Esophagus squamous epithelium (tissue), 5 donors: ENCODE measurements around the gene PAPPA. TPM values are rescaled to one million over a fixed set of nuclear protein-coding genes. Genes with fewer than 3 reads are reported as not detected.

Source experiments
- DNase-seq: peaks from one replicate; lab custom pipeline; 2025; lab: John Stamatoyannopoulos, UW
- H3K27ac ChIP-seq, 4 donors: fragments of 200-600 bp; sonication (generic); one replicate each; pipeline ENCODE4 v1.5.1; 2016 to 2019; ENCODE audit warnings: mild to moderate bottlenecking in 1 of 4
- H3K27me3 ChIP-seq, 4 donors: fragments of 200-600 bp; sonication (generic); 1 replicate in 3 of 4; 2 replicates in 1 of 4; pipeline versions ENCODE4 v1.5.1 to v1.6.0; 2017 to 2021; ENCODE audit warnings: antibody characterized with exemption in 1 of 4
- H3K36me3 ChIP-seq, 3 donors: fragments of 200-600 bp; sonication (generic); one replicate each; pipeline ENCODE4 v1.5.1; 2016 to 2019
- H3K4me1 ChIP-seq, 3 donors: fragments of 200-600 bp; sonication (generic); one replicate each; pipeline ENCODE4 v1.5.1; 2017 to 2019
- H3K4me3 ChIP-seq, 4 donors: fragments of 200-600 bp; sonication (generic); 1 replicate in 3 of 4; 2 replicates in 1 of 4; pipeline ENCODE4 v1.5.1; 2016 to 2019; ENCODE audit warnings: mild to moderate bottlenecking in 2 of 4, moderate library complexity in 1 of 4
- H3K9me3 ChIP-seq, 3 donors: fragments of 200-600 bp; sonication (generic); one replicate each; pipeline ENCODE4 v1.5.1; 2016 to 2019
- POLR2A ChIP-seq, 4 donors: fragments of 450-650 bp; IDR thresholded peaks; one replicate each; pipeline ENCODE4 v1.6.1; 2017; ENCODE audit warnings: antibody characterized with exemption in 4 of 4, mild to moderate bottlenecking in 4 of 4, moderate library complexity in 3 of 4
- WGBS, 2 donors: methylation state at CpG; one replicate each; pipeline ENCODE4 v1.1.5; 2018; 5-methylcytosine and 5-hydroxymethylcytosine counted together
- intact Hi-C: fragments of 100-400 bp; cut with DNase I; formaldehyde crosslinking; loops from one replicate; pipeline ENCODE4 v1.15.0; 2022
- total RNA-seq, 4 donors: library from RNA; depleted of rRNA; stranded (reverse); fragments of >200 nt; gene quantifications; one replicate each; pipeline ENCODE4 v1.1.0, GENCODE V29; 2016
- TF ChIP-seq, protein P1 (sequence below), 6 experiments: fragments of 450-650 bp in 4 of 6; fragments of 200-600 bp in 2 of 6; sonication (generic) in 2 of 6; IDR thresholded peaks; one replicate each; pipeline ENCODE4 v1.5.1; 2016 to 2019; ENCODE audit warnings: antibody characterized with exemption in 6 of 6, mild to moderate bottlenecking in 4 of 6, moderate library complexity in 4 of 6
- donor health status: DM: yes; HTN: yes; CAD: no.

PAPPA gene
- total RNA-seq, 4 donors from 2014 or later, result 8.3 to 13.7 (median 11.4) TPM

DNA sequence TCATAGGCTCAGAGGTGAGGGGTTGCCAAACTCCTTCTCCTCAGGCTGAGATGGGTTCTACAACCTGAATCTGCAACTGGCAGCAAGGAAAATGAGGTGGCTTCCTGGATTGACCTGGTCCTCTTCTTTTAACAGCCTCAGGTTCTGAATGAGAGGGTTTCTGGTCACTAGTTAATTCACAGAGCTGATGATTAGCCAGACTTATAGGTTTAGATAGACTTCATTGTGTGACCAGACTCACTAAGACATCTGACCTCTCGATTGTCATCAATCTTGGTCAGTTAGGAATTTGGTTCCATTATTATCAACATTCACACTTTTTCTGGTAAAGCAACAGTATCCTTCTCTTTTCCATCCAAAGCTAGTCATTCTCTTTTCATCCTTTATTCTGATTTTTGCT is 257.9 kb downstream of the PAPPA start:
- no peak overlapping the region for H3K4me3 ChIP-seq
- H3K36me3 ChIP-seq, result no peaks in the 10 kb centered on the region
- WGBS, 2 donors, result 72 to 74% methylated on average over 1 of the region's 1 CpG
- no peaks in the 10 kb centered on the region for H3K9me3 ChIP-seq
- DNase-seq, result no peak
- no peaks in the 10 kb centered on the region for H3K4me1 ChIP-seq
- no peak overlapping the region for H3K27ac ChIP-seq
- TF ChIP-seq, protein P1, sequence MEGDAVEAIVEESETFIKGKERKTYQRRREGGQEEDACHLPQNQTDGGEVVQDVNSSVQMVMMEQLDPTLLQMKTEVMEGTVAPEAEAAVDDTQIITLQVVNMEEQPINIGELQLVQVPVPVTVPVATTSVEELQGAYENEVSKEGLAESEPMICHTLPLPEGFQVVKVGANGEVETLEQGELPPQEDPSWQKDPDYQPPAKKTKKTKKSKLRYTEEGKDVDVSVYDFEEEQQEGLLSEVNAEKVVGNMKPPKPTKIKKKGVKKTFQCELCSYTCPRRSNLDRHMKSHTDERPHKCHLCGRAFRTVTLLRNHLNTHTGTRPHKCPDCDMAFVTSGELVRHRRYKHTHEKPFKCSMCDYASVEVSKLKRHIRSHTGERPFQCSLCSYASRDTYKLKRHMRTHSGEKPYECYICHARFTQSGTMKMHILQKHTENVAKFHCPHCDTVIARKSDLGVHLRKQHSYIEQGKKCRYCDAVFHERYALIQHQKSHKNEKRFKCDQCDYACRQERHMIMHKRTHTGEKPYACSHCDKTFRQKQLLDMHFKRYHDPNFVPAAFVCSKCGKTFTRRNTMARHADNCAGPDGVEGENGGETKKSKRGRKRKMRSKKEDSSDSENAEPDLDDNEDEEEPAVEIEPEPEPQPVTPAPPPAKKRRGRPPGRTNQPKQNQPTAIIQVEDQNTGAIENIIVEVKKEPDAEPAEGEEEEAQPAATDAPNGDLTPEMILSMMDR (IDR thresholded peaks at IDR 0.05), result no peak
- TF ChIP-seq POLR2A (IDR thresholded peaks at IDR 0.05), result no peak
- no peaks in the 10 kb centered on the region for H3K27me3 ChIP-seq
- intact Hi-C loops, result loop anchor here (10.0 kb wide), 1 partner anchor 57 kb away; no protein-coding TSS in a partner anchor

DNA sequence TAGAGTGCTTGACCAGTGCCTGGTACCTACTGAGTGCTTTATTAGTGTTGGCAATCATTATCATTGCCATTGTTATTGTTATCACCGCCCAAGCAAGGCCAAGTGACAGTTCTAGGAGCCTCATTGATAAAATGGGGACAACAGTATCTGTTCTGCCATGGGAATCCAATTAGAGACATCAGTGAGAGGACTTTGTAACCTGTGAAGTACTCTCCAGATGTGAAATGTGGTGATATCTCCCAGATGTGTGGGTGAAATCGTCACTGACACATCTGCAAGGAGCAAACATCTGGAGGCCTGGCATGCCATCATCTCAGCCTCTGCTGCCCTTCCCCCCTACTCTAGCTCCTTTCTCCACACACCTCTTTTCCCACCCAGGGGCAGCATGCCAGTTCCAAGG is 260.8 kb downstream of the PAPPA start:
- Histone ChIP-seq H3K36me3 (no peaks in the 10 kb centered on the region), H3K4me3 (no peak overlapping the region), H3K27me3 (no peaks in the 10 kb centered on the region), H3K4me1 (no peaks in the 10 kb centered on the region), H3K9me3 (no peaks in the 10 kb centered on the region), H3K27ac (no peak overlapping the region)
- no peak for DNase-seq
- no peak for TF ChIP-seq POLR2A (IDR thresholded peaks at IDR 0.05)
- TF ChIP-seq, protein P1 (IDR thresholded peaks at IDR 0.05), result no peak
- intact Hi-C loops, result loop anchor here (10.0 kb wide), 1 partner anchor 60 kb away; no protein-coding TSS in a partner anchor
- 79 to 83% methylated on average over 2 of the region's 2 CpGs for WGBS, 2 donors

DNA sequence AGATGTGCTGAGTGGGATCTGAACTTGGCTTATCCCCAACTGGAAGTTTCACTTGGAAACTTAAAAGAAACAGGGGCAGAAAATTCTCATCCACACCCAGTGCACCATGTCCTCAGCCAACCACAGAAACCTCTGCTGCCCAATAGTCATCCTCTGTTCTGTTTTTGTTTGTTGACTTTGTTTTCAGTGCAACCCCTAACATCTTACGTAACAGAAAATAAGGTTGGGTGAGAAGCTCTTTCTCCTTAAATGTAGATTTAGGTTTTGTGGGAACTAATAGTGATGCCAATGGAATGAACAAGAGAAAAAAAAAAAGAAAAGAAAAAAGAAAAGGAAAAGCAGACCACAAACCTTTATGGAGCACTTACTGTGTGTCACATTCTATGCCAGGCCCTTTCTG is 262.8 kb downstream of the PAPPA start:
- Histone ChIP-seq H3K4me3 (no peak overlapping the region), H3K27ac (no peak overlapping the region), H3K27me3 (no peaks in the 10 kb centered on the region), H3K36me3 (no peaks in the 10 kb centered on the region), H3K9me3 (no peaks in the 10 kb centered on the region), H3K4me1 (no peaks in the 10 kb centered on the region)
- no peak for TF ChIP-seq POLR2A (IDR thresholded peaks at IDR 0.05)
- DNase-seq, result no peak
- intact Hi-C loops, result loop anchor here (10.0 kb wide), 1 partner anchor 62 kb away; no protein-coding TSS in a partner anchor
- WGBS, 2 donors, result 82 to 90% methylated on average over 1 of the region's 1 CpG

DNA sequence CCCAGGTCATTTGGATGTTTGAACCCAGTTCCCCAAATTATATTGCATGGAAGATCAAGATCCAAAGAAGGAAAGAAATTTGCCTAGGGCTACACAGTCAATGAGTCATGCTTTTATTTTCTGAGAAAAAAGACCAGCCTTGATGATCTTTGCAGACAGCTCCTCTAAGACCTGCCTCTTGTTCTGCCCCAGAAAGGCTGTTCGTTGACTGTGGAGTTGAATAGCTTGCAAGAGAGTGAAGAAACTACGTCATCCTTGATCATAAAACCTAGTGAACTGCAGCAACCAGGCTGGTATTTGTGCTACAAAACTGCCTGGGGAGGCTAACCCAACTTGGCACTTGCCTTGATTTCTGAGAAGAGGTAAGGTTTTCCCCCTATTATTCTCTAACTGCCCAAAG is 263.9 kb downstream of the PAPPA start:
- intact Hi-C loops, result loop anchor here (10.0 kb wide), 1 partner anchor 63 kb away; no protein-coding TSS in a partner anchor
- TF ChIP-seq, protein P1 (IDR thresholded peaks at IDR 0.05), result no peak
- no peak for TF ChIP-seq POLR2A (IDR thresholded peaks at IDR 0.05)
- Histone ChIP-seq H3K4me3 (no peak overlapping the region), H3K27ac (no peak overlapping the region), H3K36me3 (no peaks in the 10 kb centered on the region), H3K27me3 (no peaks in the 10 kb centered on the region), H3K4me1 (no peaks in the 10 kb centered on the region), H3K9me3 (no peaks in the 10 kb centered on the region)
- DNase-seq, result no peak
- WGBS, 2 donors, result 54 to 93% methylated on average over 2 of the region's 2 CpGs

DNA sequence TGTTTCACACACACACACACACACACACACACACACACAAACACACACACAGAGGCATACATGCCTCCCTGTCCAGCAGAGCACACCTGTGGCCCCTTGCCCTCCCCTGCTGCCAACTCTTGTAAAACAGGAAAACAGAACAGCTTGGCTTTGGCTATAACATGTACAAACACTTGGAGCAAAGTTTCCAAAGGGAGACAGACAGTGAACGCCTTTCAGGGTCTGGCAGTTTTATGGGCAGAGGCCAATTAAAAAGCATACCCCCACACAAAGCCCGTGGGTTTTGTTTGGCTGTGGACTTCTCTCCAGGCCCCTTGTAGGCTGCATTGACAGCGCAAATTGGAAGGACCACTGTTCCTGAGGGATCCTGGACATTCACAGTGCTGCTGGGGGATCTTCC is 265.6 kb downstream of the PAPPA start:
- no peak for DNase-seq
- Histone ChIP-seq H3K36me3 (no peaks in the 10 kb centered on the region), H3K4me1 (no peaks in the 10 kb centered on the region), H3K4me3 (no peak overlapping the region), H3K27me3 (no peaks in the 10 kb centered on the region), H3K27ac (no peak overlapping the region), H3K9me3 (no peaks in the 10 kb centered on the region)
- intact Hi-C loops, result loop anchor here (10.0 kb wide), 1 partner anchor 64 kb away; no protein-coding TSS in a partner anchor
- TF ChIP-seq, protein P1 (IDR thresholded peaks at IDR 0.05), result no peak
- TF ChIP-seq POLR2A (IDR thresholded peaks at IDR 0.05), result no peak
- 82% methylated on average over 3 of the region's 3 CpGs; no CpG with 5 or more reads in 1 of the 2 donors for WGBS, 2 donors
